ENCODE data around the gene GPC4. TPM values are rescaled to one million over a fixed set of nuclear protein-coding genes. Genes with fewer than 3 reads are reported as not detected.

The GPC4 gene
- total and polyA plus RNA-seq, 2 donors (not counting 3 experiments of a cell fraction or from before 2014, with no cell fraction given), result 0.20 TPM; not detected in 1

- Histone ChIP-seq H3K79me2 (ENCODE audit: control insufficient read depth, insufficient read depth, low read length) (no peaks in the 10 kb centered on the region), H3K36me3 (ENCODE audit: control insufficient read depth in 2 of 2, extremely low read depth in 1 of 2, insufficient read depth in 2 of 2, low read length in 2 of 2) (no peaks in the 10 kb centered on the region), H3K4me1 (ENCODE audit: control insufficient read depth, extremely low read depth, insufficient read depth, low read length) (no peaks in the 10 kb centered on the region), H3K9ac (replicated peaks; ENCODE audit: extremely low read depth, insufficient read depth, low read length) (no peak overlapping the region), H3K27ac (ENCODE audit: insufficient read depth, low read depth, low read length) (no peak overlapping the region), H3K4me2 (ENCODE audit: insufficient read depth, low read length) (no peak overlapping the region), H2AFZ (ENCODE audit: low read depth, low read length) (no peak overlapping the region), H3K4me3 (replicated peaks in 1 of 3; ENCODE audit: insufficient read depth in 1 of 3, low read depth in 1 of 3, low read length in 3 of 3) (no peak overlapping the region), H3K9me1 (replicated peaks; ENCODE audit: control insufficient read depth, extremely low read depth, insufficient read depth, low read length) (no peaks in the 10 kb centered on the region), H3K27me3 (ENCODE audit: control insufficient read depth in 2 of 2, insufficient read depth in 2 of 2, low read length in 2 of 2) (no peaks in the 10 kb centered on the region), H4K20me1 (replicated peaks; ENCODE audit: control insufficient read depth, extremely low read depth, insufficient read depth, low read length) (no peaks in the 10 kb centered on the region), H3K9me3 (replicated peaks; ENCODE audit: control insufficient read depth, insufficient read depth, low read length) (no peaks in the 10 kb centered on the region)
- FAIRE-seq (no peak), DNase-seq (ENCODE audit: low read depth, low spot score) (no peak)
- TF ChIP-seq POLR2A (IDR thresholded peaks at IDR 0.05; ENCODE audit: low read depth, low read length) (no peak), JUN (IDR thresholded peaks at IDR 0.05; ENCODE audit: borderline replicate concordance, insufficient read depth, insufficient read length, low read depth) (no peak), FOS (IDR thresholded peaks at IDR 0.05; ENCODE audit: borderline replicate concordance, insufficient read depth, low read length) (no peak), MAX (IDR thresholded peaks at IDR 0.05; ENCODE audit: insufficient read depth, insufficient read length) (no peak), CTCF (IDR thresholded peaks at IDR 0.05; ENCODE audit: extremely low read depth in 1 of 2, insufficient read depth in 1 of 2, low read depth in 1 of 2, low read length in 2 of 2) (no peak), EZH2 (IDR thresholded peaks at IDR 0.05; ENCODE audit: borderline replicate concordance, low read depth, low read length, severe bottlenecking) (no peak), POLR2AphosphoS5 (IDR thresholded peaks at IDR 0.05; ENCODE audit: insufficient read depth, low read depth, low read length) (no peak), MYC (IDR thresholded peaks at IDR 0.05; ENCODE audit: low read depth, low read length) (no peak), GATA2 (IDR thresholded peaks at IDR 0.05; ENCODE audit: insufficient read depth, insufficient read length, low read depth, low read length) (no peak)
- dilution Hi-C loops (cut with MboI; ENCODE audit: extremely low pct_ligation_motif_present, low sequenced_read_pairs) (no loop called here), intact Hi-C loops (cut with micrococcal nuclease) (no loop called here)
- ChIA-PET CTCF (no interaction called here), POLR2A (no interaction called here)
- no TSS peak for BruUV-seq (replicated peaks)
Observed at GRCh38 chrX:133307094-133307493, 108.2 kb downstream of the GPC4 start.

Measured in endothelial cell of umbilical vein (primary cell).